ENCODE data around the gene KCNH6. TPM values are rescaled to one million over a fixed set of nuclear protein-coding genes. Genes with fewer than 3 reads are reported as not detected.
A peak's percentile ranks its signal among the peaks of the same experiment; 100 is the strongest.

Gene KCNH6
- total RNA-seq, 1 donor from 2014 or later = not detected

DNA sequence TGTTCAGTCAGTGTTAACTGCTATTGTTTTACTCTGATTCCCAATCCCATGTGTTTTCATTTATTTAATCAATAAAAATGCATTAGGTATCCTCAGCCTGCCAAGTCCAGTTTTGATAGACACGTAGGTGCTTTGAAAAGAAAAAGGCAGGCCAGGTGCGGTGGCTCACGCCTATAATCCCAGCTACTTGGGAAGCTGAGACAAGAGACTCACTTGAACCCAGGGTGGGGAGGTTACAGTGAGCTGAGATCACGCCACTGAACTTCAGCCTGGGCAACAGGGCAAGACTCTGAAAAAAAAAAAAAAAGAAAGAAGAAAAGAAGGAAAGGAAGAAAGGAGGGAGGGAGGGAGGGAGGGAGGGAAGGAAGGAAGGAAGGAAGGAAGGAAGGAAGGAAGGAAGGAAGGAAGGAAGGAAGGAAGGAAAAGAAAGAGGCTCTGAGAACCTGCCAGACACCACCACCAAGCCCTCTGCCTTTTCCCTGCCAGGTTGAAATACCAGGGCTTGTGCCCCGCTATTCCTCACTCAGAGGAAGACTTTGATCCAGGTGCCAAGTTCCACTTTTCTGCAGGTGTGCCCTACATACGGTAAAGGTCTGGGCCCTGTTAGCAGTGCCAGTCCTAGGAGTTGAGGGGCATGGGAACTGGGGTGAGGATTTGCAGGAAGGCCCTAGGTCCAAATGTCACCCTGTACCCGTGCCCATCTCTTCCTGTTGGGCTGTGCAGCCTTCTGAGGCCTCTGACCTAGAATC is 10.1 kb upstream of the KCNH6 start:
- DNase-seq (ENCODE audit: low read depth) = no peak
- no peak overlapping the region for H3K4me3 ChIP-seq (ENCODE audit: low read depth, low read length)
- TF ChIP-seq, protein P1, sequence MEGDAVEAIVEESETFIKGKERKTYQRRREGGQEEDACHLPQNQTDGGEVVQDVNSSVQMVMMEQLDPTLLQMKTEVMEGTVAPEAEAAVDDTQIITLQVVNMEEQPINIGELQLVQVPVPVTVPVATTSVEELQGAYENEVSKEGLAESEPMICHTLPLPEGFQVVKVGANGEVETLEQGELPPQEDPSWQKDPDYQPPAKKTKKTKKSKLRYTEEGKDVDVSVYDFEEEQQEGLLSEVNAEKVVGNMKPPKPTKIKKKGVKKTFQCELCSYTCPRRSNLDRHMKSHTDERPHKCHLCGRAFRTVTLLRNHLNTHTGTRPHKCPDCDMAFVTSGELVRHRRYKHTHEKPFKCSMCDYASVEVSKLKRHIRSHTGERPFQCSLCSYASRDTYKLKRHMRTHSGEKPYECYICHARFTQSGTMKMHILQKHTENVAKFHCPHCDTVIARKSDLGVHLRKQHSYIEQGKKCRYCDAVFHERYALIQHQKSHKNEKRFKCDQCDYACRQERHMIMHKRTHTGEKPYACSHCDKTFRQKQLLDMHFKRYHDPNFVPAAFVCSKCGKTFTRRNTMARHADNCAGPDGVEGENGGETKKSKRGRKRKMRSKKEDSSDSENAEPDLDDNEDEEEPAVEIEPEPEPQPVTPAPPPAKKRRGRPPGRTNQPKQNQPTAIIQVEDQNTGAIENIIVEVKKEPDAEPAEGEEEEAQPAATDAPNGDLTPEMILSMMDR (conservative IDR thresholded peaks at IDR 0.05; ENCODE audit: low read depth, low read length) = no peak

DNA sequence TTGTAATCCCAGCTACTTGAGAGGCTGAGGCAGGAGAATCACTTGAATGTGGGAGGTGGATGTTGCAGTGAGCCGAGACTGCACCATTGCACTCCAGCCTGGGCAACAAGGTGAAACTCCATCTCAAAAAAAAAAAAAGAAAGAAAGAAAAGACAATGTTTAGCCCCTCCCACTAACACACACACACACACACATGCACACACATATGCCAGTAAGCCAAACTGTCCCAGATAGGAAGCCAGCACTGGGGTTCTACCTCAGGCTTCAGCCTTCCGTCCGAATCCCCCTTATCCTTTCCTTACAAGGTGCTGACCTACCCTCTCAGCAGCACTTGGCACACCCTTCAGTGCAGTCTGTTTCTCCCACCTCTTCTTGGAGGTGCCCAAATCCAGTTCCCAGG is 8.7 kb upstream of the KCNH6 start:
- TF ChIP-seq, protein P1 (conservative IDR thresholded peaks at IDR 0.05; ENCODE audit: low read depth, low read length) = no peak
- no peak for DNase-seq (ENCODE audit: low read depth)
- H3K4me3 ChIP-seq (ENCODE audit: low read depth, low read length) = no peak overlapping the region

DNA sequence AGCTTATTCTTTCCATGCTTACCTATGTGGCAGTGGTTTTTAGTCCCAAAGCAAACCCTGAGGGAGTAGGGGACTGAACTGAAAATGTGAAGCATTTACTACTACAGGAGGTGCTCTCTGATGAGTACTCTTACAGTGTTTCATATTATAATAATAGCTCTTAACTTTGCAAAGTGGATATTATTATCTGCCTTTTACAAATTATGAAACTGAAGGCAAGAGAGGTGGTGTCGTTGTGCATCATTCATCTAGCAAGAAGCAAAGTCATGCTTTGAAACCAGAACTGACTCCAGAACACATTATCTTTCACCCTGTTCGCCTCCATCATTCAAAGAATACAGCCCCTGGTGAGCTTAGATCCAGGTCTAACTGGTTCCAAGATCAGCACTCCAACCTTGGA is 8.2 kb upstream of the KCNH6 start:
- H3K4me3 ChIP-seq (ENCODE audit: low read depth, low read length) = no peak overlapping the region
- DNase-seq (ENCODE audit: low read depth) = no peak
- TF ChIP-seq, protein P1 (conservative IDR thresholded peaks at IDR 0.05; ENCODE audit: low read depth, low read length) = no peak

DNA sequence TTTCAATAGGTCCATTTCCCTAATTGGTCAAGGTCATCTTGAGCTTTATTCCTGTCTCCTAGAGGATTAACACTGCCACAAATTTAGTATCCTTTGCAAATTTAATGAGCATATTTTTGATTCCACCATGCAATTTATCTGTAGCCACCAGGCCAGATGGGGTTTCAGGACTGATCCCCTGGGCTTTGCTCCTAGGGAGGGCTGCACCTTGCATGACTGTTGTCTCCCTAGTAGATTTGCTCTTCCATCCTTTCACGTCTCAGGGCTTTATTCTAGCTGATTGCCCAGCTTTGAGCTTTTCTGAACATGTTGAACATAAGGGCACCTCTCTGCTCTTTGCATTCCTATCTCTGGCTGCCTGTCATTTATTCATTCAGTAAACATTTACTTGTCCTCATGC is 7.7 kb upstream of the KCNH6 start:
- H3K4me3 ChIP-seq (ENCODE audit: low read depth, low read length) = no peak overlapping the region
- TF ChIP-seq, protein P1 (conservative IDR thresholded peaks at IDR 0.05; ENCODE audit: low read depth, low read length) = no peak
- no peak for DNase-seq (ENCODE audit: low read depth)

DNA sequence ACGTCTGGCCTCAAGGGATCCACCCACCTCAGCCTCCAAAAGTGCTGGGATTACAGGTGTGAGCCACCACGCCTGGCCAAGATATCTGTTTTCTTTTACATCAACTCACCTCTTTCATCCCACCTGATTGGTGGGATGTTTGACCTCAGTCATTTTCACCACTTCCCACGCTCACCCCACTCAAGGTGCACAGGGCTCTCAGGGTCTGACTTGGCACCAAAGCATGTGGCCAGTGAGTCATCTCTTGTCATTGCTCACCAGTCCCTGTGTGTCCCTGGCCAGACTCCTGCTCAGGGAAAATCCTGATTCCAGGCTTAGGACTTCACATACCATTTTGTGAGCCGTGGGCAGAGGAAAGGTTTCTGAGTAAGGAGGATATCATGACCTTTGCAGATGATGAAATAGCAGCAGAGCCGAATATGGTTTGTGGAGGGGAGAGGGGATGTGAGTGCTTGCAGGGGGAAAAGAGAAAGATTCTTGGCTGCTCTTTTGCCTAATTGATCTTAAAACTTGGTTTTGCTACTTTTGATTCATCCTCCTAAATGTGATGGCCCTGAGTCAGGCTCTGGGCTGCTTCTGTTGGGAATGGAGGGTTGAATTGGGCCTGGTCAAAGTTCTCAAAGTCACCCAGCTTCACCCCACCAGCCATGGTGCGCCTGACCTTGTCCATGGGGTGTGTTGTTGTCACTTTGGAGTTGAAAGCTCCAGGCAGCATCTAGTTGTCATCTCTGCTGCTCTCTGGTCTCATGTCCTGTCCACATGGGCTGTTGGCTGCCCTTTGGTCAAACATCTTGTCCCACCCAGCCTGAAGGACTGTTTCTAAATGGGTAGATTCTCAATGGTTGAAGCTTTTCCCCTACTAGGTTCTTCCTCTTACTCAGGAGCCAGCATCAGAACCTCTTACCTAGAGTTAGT is 6.0 kb upstream of the KCNH6 start:
- TF ChIP-seq, protein P1 (conservative IDR thresholded peaks at IDR 0.05; ENCODE audit: low read depth, low read length) = no peak
- no peak overlapping the region for H3K4me3 ChIP-seq (ENCODE audit: low read depth, low read length)
- peak; percentile 78 for DNase-seq (ENCODE audit: low read depth)

DNA sequence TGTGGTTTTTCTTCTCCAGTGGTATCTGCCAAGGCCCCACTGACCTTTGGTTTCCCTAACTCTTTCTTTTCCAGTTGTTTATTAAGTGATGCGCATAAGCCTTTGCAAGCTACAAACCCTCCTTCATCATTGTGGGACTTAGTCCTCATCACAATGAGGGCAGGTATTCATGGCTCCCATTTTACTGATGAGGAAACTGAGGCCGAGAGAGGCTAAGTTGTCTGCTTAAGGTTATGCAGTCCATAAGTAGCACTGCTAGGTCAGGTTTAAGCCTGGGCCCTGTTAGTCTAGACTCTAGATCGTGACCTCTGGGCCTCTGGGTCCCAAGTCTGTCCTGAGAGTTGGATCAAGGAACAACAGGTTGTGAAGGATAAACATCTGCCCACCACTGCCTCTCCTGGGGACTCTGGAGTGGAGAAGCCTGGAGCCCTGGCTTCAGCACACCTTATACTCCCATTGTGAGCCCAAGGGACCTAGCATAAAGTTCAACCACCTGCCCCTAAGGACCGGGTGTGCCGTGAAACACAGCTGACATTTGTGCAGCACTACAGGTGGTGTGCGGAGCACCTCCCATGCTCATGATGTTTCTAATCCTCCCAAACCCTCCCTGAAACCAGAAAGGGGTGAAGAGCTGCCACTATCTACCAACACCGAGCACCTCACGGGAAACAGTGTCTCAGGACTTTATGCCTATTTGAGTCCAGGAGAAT is 5.2 kb upstream of the KCNH6 start:
- H3K4me3 ChIP-seq (ENCODE audit: low read depth, low read length) = no peak overlapping the region
- TF ChIP-seq, protein P1 (conservative IDR thresholded peaks at IDR 0.05; ENCODE audit: low read depth, low read length) = no peak
- DNase-seq (ENCODE audit: low read depth) = no peak

Data from epithelial cell of proximal tubule (primary cell).